ENCODE measurements around the gene KCNIP1. TPM values are rescaled to one million over a fixed set of nuclear protein-coding genes. Genes with fewer than 3 reads are reported as not detected.
A peak's percentile ranks its signal among the peaks of the same experiment; 100 is the strongest.

KCNIP1 gene
- total and polyA plus RNA-seq, 7 donors, result 0.03 TPM; not detected in 6

GRCh38 chr5:170745481-170746071, 241.8 kb downstream of the KCNIP1 start:
- DNase-seq (no peak), ATAC-seq (peak in 1 of 4 donors; percentile 29)
- H3K4me3 ChIP-seq, result no peak overlapping the region
- peaks cover 0 to 30% (median 8%) of the 10 kb centered on the region in 3 donors for H3K27me3 ChIP-seq (ENCODE audit: insufficient read depth in 3 of 3, low read length in 2 of 3)
- no peaks in the 10 kb centered on the region for H3K36me3 ChIP-seq (ENCODE audit: insufficient read depth in 1 of 2, low read depth in 1 of 2)
- WGBS, 3 donors, result 14 to 21% (median 17%) methylated on average over 12 of the region's 12 CpGs
- no peak overlapping the region for H3K27ac ChIP-seq
- intact Hi-C loops (cut with DNase I), result loop anchor here (2.0 to 10.0 kb wide), 3 partner anchors 49 to 591 kb away; no protein-coding TSS in a partner anchor
- TF ChIP-seq CTCF (IDR thresholded peaks at IDR 0.05), result no peak
- H3K4me1 ChIP-seq, result no peaks in the 10 kb centered on the region
- no peaks in the 10 kb centered on the region for H3K9me3 ChIP-seq

DNA sequence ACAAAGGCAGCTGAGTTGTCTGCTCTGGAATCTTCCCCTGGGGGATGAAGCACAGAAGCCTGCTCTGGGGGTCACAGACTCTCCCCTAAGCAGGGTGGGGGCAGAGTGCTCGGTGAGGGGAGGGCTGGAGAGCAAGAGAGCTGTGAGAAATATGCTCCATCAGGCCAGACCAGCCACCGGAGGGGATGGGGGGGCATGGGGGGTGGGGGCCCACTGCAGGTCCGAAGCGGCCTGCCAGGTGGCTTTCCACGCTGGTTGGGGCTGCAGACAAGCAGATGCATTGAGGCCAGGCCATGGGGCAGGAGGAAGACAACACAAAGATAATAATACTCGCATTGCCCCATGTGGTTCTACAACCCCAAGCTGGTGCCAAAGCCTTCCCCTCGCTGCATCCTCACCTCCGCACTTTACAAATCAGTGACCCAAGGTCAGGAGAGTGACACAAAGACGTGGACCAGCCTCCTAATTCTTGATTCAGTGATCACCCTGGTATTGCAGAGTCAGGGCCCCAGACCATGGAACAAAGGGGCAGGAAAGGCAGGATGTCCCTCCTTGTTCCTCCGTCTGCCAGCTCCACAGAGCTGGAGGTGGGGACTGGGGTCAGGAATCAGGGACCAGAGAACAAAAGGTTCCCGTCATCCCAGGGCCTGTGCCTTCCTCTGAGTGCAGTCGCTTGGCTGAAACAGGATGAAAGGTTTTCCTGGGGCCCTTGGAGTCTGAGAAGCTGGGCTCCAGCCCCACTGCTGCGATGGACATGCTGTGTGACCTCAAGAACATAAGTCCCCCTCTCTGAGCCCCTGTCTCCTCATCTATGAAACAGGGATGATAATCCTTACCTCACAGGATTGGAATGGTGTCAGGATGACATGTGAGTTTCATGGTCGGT, 242.5 kb downstream of the KCNIP1 start:
- WGBS, 3 donors, result 56 to 57% (median 57%) methylated on average over 12 to 14 of the region's 14 CpGs
- H3K9me3 ChIP-seq, result no peaks in the 10 kb centered on the region
- no peaks in the 10 kb centered on the region for H3K4me1 ChIP-seq
- H3K4me3 ChIP-seq, result no peak overlapping the region
- intact Hi-C loops (cut with DNase I), result loop anchor here in 1 of 2 donors (10.0 kb wide), 2 partner anchors 48 to 588 kb away; no protein-coding TSS in a partner anchor
- no peak for TF ChIP-seq CTCF (IDR thresholded peaks at IDR 0.05)
- peaks cover 0 to 30% (median 8%) of the 10 kb centered on the region in 3 donors for H3K27me3 ChIP-seq (ENCODE audit: insufficient read depth in 3 of 3, low read length in 2 of 3)
- H3K36me3 ChIP-seq (ENCODE audit: insufficient read depth in 1 of 2, low read depth in 1 of 2), result no peaks in the 10 kb centered on the region
- DNase-seq (no peak), ATAC-seq (no peak)
- no peak overlapping the region for H3K27ac ChIP-seq

DNA sequence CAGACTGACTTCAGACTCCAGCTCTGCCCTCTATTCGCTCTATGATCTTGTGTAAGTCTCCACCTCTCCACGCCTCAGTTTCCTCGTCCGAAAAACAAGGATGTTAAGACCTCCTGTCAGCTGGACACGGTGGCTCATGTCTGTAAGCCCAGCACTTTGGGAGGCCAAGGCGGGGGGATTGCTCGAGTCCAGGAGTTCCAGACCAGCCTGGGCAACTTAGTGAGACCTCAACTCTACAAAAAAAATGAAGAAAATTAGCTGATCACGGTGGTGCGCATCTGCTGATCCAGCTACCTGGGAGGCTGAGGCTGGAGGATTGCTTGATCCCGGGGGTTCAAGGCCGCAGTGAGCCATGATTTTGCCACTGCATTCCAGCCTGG, 243.1 kb downstream of the KCNIP1 start:
- H3K4me1 ChIP-seq, result no peaks in the 10 kb centered on the region
- no peak for DNase-seq
- no peak for ATAC-seq
- H3K4me3 ChIP-seq, result no peak overlapping the region
- H3K9me3 ChIP-seq, result no peaks in the 10 kb centered on the region
- no peak for TF ChIP-seq CTCF (IDR thresholded peaks at IDR 0.05)
- H3K27me3 ChIP-seq (ENCODE audit: insufficient read depth in 3 of 3, low read length in 2 of 3), result peaks cover 0 to 30% (median 8%) of the 10 kb centered on the region in 3 donors
- WGBS, 3 donors, result 88 to 96% (median 93%) methylated on average over 11 of the region's 11 CpGs
- no peaks in the 10 kb centered on the region for H3K36me3 ChIP-seq (ENCODE audit: insufficient read depth in 1 of 2, low read depth in 1 of 2)
- no peak overlapping the region for H3K27ac ChIP-seq
- intact Hi-C loops (cut with DNase I), result loop anchor here in 1 of 2 donors (10.0 kb wide), 2 partner anchors 48 to 588 kb away; no protein-coding TSS in a partner anchor

- WGBS, 3 donors, result 100% methylated on average over 1 of the region's 1 CpG
- intact Hi-C loops (cut with DNase I), result loop anchor here in 1 of 2 donors (10.0 kb wide), 2 partner anchors 47 to 587 kb away; no protein-coding TSS in a partner anchor
- Histone ChIP-seq H3K4me3 (no peak overlapping the region), H3K9me3 (no peaks in the 10 kb centered on the region), H3K27me3 (ENCODE audit: insufficient read depth in 3 of 3, low read length in 2 of 3) (peaks cover 0 to 30% (median 8%) of the 10 kb centered on the region in 3 donors), H3K27ac (no peak overlapping the region), H3K4me1 (no peaks in the 10 kb centered on the region), H3K36me3 (ENCODE audit: insufficient read depth in 1 of 2, low read depth in 1 of 2) (no peaks in the 10 kb centered on the region)
- no peak for TF ChIP-seq CTCF (IDR thresholded peaks at IDR 0.05)
- DNase-seq (no peak), ATAC-seq (no peak)
These were observed 243.5 kb downstream of the KCNIP1 start for GRCh38 chr5:170747357-170747756.

All from psoas muscle (tissue), 8 donors.